Liver (tissue), 3 donors: Measurements from ENCODE around the gene MVB12B.

Source experiments
- JUND ChIP-seq, 2 donors: IDR thresholded peaks; 2 replicates each; pipeline ENCODE4 v1.6.1; 2016; ENCODE audit warnings: antibody characterized with exemption in 2 of 2
- RXRA ChIP-seq, 2 donors: IDR thresholded peaks; 2 replicates each; pipeline ENCODE4 v1.6.1; 2017 to 2018; ENCODE audit warnings: antibody characterized with exemption in 2 of 2, mild to moderate bottlenecking in 1 of 2
- YY1 ChIP-seq: IDR thresholded peaks from 2 replicates; pipeline ENCODE4 v1.6.1; 2016; ENCODE audit warnings: antibody characterized with exemption, mild to moderate bottlenecking
- TF ChIP-seq, protein P1 (sequence below): fragments of 150-350 bp; IDR thresholded peaks from 2 replicates; pipeline ENCODE4 v1.5.1; 2017; ENCODE audit warnings: improper control_type of control experiment, low read depth, low read length; ENCODE audit not compliant: missing input control
- TF ChIP-seq, protein P2 (sequence below): IDR thresholded peaks from 2 replicates; pipeline ENCODE4 v1.6.1; 2016; ENCODE audit warnings: antibody characterized with exemption, mild to moderate bottlenecking
- TF ChIP-seq, protein P3 (sequence below): IDR thresholded peaks from 2 replicates; pipeline ENCODE4 v1.6.1; 2016; ENCODE audit warnings: antibody characterized with exemption
- donor health status: healthy.
- donor health status: healthy.

DNA sequence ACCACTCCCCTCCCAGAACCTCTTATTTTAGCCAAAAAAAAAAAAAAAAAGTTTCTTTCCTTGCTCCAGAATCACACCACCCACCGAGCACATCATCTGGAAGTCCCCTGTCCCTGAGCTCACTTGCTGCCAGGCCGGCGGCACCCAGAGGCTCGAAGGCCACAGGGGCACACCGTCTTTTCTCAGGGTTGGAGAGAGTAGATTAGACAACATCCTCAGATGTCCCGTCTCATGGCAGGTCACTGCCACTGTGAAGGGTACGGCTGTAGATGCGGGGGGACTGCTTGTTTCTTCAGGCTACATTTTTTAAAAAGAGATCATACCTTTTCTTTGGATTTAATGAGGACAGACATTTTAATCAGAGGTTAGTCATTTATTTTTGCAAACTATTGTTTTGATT lies 109.0 kb downstream of the MVB12B start:
- TF ChIP-seq RXRA (IDR thresholded peaks at IDR 0.05) (no peak), YY1 (no peak), JUND (IDR thresholded peaks at IDR 0.05) (no peak)
- TF ChIP-seq, protein P1, sequence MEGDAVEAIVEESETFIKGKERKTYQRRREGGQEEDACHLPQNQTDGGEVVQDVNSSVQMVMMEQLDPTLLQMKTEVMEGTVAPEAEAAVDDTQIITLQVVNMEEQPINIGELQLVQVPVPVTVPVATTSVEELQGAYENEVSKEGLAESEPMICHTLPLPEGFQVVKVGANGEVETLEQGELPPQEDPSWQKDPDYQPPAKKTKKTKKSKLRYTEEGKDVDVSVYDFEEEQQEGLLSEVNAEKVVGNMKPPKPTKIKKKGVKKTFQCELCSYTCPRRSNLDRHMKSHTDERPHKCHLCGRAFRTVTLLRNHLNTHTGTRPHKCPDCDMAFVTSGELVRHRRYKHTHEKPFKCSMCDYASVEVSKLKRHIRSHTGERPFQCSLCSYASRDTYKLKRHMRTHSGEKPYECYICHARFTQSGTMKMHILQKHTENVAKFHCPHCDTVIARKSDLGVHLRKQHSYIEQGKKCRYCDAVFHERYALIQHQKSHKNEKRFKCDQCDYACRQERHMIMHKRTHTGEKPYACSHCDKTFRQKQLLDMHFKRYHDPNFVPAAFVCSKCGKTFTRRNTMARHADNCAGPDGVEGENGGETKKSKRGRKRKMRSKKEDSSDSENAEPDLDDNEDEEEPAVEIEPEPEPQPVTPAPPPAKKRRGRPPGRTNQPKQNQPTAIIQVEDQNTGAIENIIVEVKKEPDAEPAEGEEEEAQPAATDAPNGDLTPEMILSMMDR = no peak
- TF ChIP-seq, protein P2, sequence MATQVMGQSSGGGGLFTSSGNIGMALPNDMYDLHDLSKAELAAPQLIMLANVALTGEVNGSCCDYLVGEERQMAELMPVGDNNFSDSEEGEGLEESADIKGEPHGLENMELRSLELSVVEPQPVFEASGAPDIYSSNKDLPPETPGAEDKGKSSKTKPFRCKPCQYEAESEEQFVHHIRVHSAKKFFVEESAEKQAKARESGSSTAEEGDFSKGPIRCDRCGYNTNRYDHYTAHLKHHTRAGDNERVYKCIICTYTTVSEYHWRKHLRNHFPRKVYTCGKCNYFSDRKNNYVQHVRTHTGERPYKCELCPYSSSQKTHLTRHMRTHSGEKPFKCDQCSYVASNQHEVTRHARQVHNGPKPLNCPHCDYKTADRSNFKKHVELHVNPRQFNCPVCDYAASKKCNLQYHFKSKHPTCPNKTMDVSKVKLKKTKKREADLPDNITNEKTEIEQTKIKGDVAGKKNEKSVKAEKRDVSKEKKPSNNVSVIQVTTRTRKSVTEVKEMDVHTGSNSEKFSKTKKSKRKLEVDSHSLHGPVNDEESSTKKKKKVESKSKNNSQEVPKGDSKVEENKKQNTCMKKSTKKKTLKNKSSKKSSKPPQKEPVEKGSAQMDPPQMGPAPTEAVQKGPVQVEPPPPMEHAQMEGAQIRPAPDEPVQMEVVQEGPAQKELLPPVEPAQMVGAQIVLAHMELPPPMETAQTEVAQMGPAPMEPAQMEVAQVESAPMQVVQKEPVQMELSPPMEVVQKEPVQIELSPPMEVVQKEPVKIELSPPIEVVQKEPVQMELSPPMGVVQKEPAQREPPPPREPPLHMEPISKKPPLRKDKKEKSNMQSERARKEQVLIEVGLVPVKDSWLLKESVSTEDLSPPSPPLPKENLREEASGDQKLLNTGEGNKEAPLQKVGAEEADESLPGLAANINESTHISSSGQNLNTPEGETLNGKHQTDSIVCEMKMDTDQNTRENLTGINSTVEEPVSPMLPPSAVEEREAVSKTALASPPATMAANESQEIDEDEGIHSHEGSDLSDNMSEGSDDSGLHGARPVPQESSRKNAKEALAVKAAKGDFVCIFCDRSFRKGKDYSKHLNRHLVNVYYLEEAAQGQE = no peak
- TF ChIP-seq, protein P3, sequence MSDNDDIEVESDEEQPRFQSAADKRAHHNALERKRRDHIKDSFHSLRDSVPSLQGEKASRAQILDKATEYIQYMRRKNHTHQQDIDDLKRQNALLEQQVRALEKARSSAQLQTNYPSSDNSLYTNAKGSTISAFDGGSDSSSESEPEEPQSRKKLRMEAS = no peak
